A549 (cell line): ENCODE data around the gene TMEM225B. TPM values are rescaled to one million over a fixed set of nuclear protein-coding genes. Genes with fewer than 3 reads are reported as not detected.

Experiments used
- ATAC-seq, 2 experiments: fragments of 200-7000 bp in 1 of 2; fragments of >200 bp in 1 of 2; cut with Nextera tagmentation in 1 of 2; cut with Tn5 transposase in 1 of 2; 3 replicates each; pipeline versions ENCODE4 v1.8.0 to v1.9.1; 2018 to 2020; ENCODE audit warnings: mild to moderate bottlenecking in 1 of 2, moderate library complexity in 1 of 2
- CTCF ChIA-PET: fragments of 300-600 bp; sonication (Branson Sonifier 250); formaldehyde crosslinking; extraction: SDS; loops from one replicate; lab custom pipeline; 2021; ENCODE audit warnings: antibody characterized with exemption, inconsistent platforms; lab: Yijun Ruan, JAX
- POLR2A ChIA-PET: fragments of 350-600 bp; formaldehyde crosslinking; extraction: SDS; loops from one replicate; lab custom pipeline; 2021; ENCODE audit warnings: antibody characterized with exemption, inconsistent platforms; lab: Yijun Ruan, JAX
- DNase-seq, 2 experiments: peaks; one replicate each; pipeline versions ENCODE4 v3.0.0 to v3.0.0-alpha.2; 2011 to 2016; ENCODE audit warnings: low read depth in 1 of 2, low spot score in 1 of 2
- FAIRE-seq: peaks from 2 replicates; lab custom pipeline; 2011; peaks lifted over from hg19 to GRCh38; lab: Jason Lieb, UNC
- H3K27ac ChIP-seq, 2 experiments: fragments of >200 bp; sonication (Bioruptor Twin); formaldehyde crosslinking; 3 replicates each; pipeline ENCODE4 v1.5.1; 2016 to 2017
- H3K4me1 ChIP-seq: fragments of >200 bp; sonication (Bioruptor Twin); formaldehyde crosslinking; 3 replicates; pipeline ENCODE4 v1.6.1; 2016
- H3K4me2 ChIP-seq: fragments of >200 bp; sonication (Bioruptor Twin); formaldehyde crosslinking; 3 replicates; pipeline ENCODE4 v1.6.1; 2016
- H3K4me3 ChIP-seq: fragments of >200 bp; sonication (Bioruptor Twin); formaldehyde crosslinking; 3 replicates; pipeline ENCODE4 v1.5.1; 2016
- H3K9me3 ChIP-seq: fragments of >200 bp; sonication (Bioruptor Twin); formaldehyde crosslinking; 3 replicates; pipeline ENCODE4 v1.6.1; 2016
- ATOH8 ChIP-seq: fragments of 250-450 bp; sonication (Bioruptor Pico); IDR thresholded peaks from 2 replicates; pipeline ENCODE4 v1.5.0; 2020; ENCODE audit warnings: low read depth, mild to moderate bottlenecking, moderate library complexity
- CBX2 ChIP-seq: fragments of 200-600 bp; sonication (generic); IDR thresholded peaks from 2 replicates; pipeline ENCODE4 v1.6.1; 2016; ENCODE audit warnings: low read depth, mild to moderate bottlenecking, borderline replicate concordance
- FOSL2 ChIP-seq, 2 experiments: fragments of 450-650 bp in 1 of 2; fragments of >200 bp in 1 of 2; sonication (Bioruptor Twin) in 1 of 2; formaldehyde crosslinking; IDR thresholded peaks; 2 replicates each; pipeline versions ENCODE4 v1.5.0 to v1.6.1; 2016 to 2020; ENCODE audit warnings: mild to moderate bottlenecking in 1 of 2, moderate library complexity in 1 of 2
- HDAC2 ChIP-seq: fragments of 200-600 bp; sonication (generic); IDR thresholded peaks from 2 replicates; pipeline ENCODE4 v1.6.1; 2016
- HMGXB4 ChIP-seq: fragments of 250-450 bp; sonication (Bioruptor Pico); IDR thresholded peaks from 2 replicates; pipeline ENCODE4 v1.5.0; 2021; ENCODE audit warnings: mild to moderate bottlenecking, moderate library complexity, borderline replicate concordance
- HOXA7 ChIP-seq: fragments of 250-450 bp; sonication (Bioruptor Pico); IDR thresholded peaks from 2 replicates; pipeline ENCODE4 v1.5.0; 2020; ENCODE audit warnings: mild to moderate bottlenecking, moderate library complexity
- HOXB5 ChIP-seq: fragments of 250-450 bp; sonication (Bioruptor Pico); IDR thresholded peaks from 2 replicates; pipeline ENCODE4 v1.5.0; 2020; ENCODE audit warnings: mild to moderate bottlenecking, moderate library complexity
- KDM5A ChIP-seq: fragments of 200-600 bp; sonication (generic); IDR thresholded peaks from 2 replicates; pipeline ENCODE4 v1.6.1; 2016; ENCODE audit warnings: antibody characterized with exemption, mild to moderate bottlenecking
- MAFK ChIP-seq: fragments of 450-650 bp; IDR thresholded peaks from 2 replicates; pipeline ENCODE4 v1.6.1; 2014; ENCODE audit not compliant: partially characterized antibody
- MAX ChIP-seq: IDR thresholded peaks from 2 replicates; pipeline ENCODE4 v1.6.1; 2012
- MAZ ChIP-seq: fragments of 150-350 bp; IDR thresholded peaks from 2 replicates; pipeline ENCODE4 v1.6.1; 2014; ENCODE audit warnings: antibody characterized with exemption, low read depth, low read length, borderline replicate concordance
- NR3C1 ChIP-seq: fragments of >200 bp; sonication (Bioruptor Twin); formaldehyde crosslinking; IDR thresholded peaks from 3 replicates; pipeline ENCODE4 v1.6.1; 2017
- RARB ChIP-seq: fragments of 250-450 bp; sonication (Bioruptor Pico); IDR thresholded peaks from 2 replicates; pipeline ENCODE4 v1.8.0; 2021; ENCODE audit warnings: mild to moderate bottlenecking, moderate library complexity
- RCOR1 ChIP-seq: fragments of 150-350 bp; IDR thresholded peaks from 2 replicates; pipeline ENCODE4 v1.6.1; 2014; ENCODE audit warnings: antibody characterized with exemption, low read length, low read depth
- RNF2 ChIP-seq: fragments of 200-600 bp; sonication (generic); IDR thresholded peaks from 2 replicates; pipeline ENCODE4 v1.6.1; 2016; ENCODE audit warnings: low read depth, mild to moderate bottlenecking, antibody characterized with exemption, moderate library complexity, borderline replicate concordance
- TP53 ChIP-seq: fragments of 250-450 bp; sonication (Bioruptor Pico); IDR thresholded peaks from 2 replicates; pipeline ENCODE4 v1.5.0; 2021; ENCODE audit warnings: mild to moderate bottlenecking, moderate library complexity
- ZFP36 ChIP-seq: fragments of 450-650 bp; IDR thresholded peaks from 2 replicates; pipeline ENCODE4 v1.6.1; 2014; ENCODE audit warnings: borderline replicate concordance; ENCODE audit not compliant: partially characterized antibody
- ZSCAN20 ChIP-seq: fragments of 250-450 bp; sonication (Bioruptor Pico); IDR thresholded peaks from 2 replicates; pipeline ENCODE4 v1.8.0; 2022; ENCODE audit warnings: mild to moderate bottlenecking, moderate library complexity
- WGBS: methylation state at CpG from one replicate; pipeline ENCODE4 v1.1.6; 2017; ENCODE audit errors: missing lambda C conversion rate; 5-methylcytosine and 5-hydroxymethylcytosine counted together
- polyA plus RNA-seq, 4 experiments: library from polyadenylated mRNA; depleted of rRNA in 3 of 4; stranded (reverse); fragments of >200 nt; fragmentation: RNase III in 1 of 4; extraction: RNeasy Plus Mini Kit Qiagen cat#74134 plus additional on column Dnase treatment in 1 of 4; gene quantifications; 2 replicates in 3 of 4; 3 replicates in 1 of 4; pipeline ENCODE4 v1.2.3, GENCODE V29; 2011 to 2017
- TF ChIP-seq, protein P1 (sequence below): fragments of >200 bp; sonication (Bioruptor Twin); formaldehyde crosslinking; IDR thresholded peaks from 3 replicates; pipeline ENCODE4 v1.5.1; 2016
- TF ChIP-seq, protein P2 (sequence below): fragments of 200-600 bp; sonication (generic); IDR thresholded peaks from 2 replicates; pipeline ENCODE4 v1.6.1; 2016; ENCODE audit warnings: antibody characterized with exemption, mild to moderate bottlenecking, moderate library complexity
- TF ChIP-seq, protein P3 (sequence below): IDR thresholded peaks from 2 replicates; pipeline ENCODE4 v1.6.1; 2012

Gene TMEM225B
- polyA plus RNA-seq, 2 of the 4 experiments (the other 2 are of a cell fraction) = 0.59 to 5.4 TPM

DNA sequence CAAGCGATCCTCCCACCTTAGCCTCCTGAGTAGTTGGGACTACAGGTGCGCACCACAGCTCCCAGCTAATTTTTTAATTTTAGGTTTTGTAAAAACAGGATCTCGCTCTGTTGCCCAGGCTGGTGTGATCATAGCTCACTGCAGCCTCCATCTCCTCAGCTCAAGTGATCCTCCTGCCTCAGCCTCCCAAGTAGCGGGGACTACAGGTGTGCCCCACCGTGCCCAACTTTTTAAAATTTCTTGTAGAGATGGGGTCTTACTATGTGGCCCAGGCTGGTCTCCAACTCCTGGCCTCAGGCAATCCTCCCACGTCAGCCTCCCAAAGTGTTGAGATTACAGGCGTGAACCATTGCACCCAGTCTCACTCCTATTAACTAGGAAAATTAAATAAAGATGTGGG is 7.5 kb downstream of the TMEM225B start:
- no peak overlapping the region for H3K4me2 ChIP-seq

DNA sequence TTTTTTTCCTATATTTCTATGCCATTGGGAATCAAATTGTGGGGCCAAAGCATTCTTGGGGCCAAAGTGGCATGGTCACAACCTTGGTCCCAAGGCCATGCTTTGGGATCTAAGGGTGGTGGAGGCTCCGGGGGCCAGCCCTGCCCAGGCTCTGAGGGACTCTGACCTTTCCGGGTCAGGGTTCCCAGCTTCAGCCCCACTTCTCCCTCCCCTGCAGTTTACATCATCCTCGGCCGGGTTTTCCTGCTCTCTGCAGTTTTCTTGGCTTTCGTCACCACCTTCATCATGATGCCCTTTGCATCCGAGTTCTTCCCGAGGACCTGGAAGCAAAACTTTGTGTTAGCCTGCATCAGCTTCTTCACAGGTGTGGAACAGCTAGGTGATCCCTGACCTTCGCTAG is 8.5 kb downstream of the TMEM225B start:
- ATAC-seq (no peak), DNase-seq (no peak), FAIRE-seq (no peak)
- ChIA-PET CTCF (interaction anchor here (1.4 to 3.1 kb wide), 2 partner anchors 10 to 47 kb away, joined by 5 to 22 read pairs; partner anchors contain the start of gene ZSCAN25), POLR2A (no interaction called here)
- Histone ChIP-seq H3K4me3 (no peak overlapping the region), H3K27ac (no peak overlapping the region), H3K4me1 (no peaks in the 10 kb centered on the region), H3K4me2 (no peak overlapping the region), H3K9me3 (no peaks in the 10 kb centered on the region)
- TF ChIP-seq MAFK (no peak), HMGXB4 (CRISPR knock-in tag) (no peak), NR3C1 (no peak), KDM5A (no peak), ZSCAN20 (CRISPR knock-in tag) (no peak), TP53 (CRISPR knock-in tag) (no peak), CBX2 (no peak), HOXB5 (no peak), MAX (no peak)
- TF ChIP-seq, protein P1, sequence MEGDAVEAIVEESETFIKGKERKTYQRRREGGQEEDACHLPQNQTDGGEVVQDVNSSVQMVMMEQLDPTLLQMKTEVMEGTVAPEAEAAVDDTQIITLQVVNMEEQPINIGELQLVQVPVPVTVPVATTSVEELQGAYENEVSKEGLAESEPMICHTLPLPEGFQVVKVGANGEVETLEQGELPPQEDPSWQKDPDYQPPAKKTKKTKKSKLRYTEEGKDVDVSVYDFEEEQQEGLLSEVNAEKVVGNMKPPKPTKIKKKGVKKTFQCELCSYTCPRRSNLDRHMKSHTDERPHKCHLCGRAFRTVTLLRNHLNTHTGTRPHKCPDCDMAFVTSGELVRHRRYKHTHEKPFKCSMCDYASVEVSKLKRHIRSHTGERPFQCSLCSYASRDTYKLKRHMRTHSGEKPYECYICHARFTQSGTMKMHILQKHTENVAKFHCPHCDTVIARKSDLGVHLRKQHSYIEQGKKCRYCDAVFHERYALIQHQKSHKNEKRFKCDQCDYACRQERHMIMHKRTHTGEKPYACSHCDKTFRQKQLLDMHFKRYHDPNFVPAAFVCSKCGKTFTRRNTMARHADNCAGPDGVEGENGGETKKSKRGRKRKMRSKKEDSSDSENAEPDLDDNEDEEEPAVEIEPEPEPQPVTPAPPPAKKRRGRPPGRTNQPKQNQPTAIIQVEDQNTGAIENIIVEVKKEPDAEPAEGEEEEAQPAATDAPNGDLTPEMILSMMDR = no peak
- TF ChIP-seq, protein P2, sequence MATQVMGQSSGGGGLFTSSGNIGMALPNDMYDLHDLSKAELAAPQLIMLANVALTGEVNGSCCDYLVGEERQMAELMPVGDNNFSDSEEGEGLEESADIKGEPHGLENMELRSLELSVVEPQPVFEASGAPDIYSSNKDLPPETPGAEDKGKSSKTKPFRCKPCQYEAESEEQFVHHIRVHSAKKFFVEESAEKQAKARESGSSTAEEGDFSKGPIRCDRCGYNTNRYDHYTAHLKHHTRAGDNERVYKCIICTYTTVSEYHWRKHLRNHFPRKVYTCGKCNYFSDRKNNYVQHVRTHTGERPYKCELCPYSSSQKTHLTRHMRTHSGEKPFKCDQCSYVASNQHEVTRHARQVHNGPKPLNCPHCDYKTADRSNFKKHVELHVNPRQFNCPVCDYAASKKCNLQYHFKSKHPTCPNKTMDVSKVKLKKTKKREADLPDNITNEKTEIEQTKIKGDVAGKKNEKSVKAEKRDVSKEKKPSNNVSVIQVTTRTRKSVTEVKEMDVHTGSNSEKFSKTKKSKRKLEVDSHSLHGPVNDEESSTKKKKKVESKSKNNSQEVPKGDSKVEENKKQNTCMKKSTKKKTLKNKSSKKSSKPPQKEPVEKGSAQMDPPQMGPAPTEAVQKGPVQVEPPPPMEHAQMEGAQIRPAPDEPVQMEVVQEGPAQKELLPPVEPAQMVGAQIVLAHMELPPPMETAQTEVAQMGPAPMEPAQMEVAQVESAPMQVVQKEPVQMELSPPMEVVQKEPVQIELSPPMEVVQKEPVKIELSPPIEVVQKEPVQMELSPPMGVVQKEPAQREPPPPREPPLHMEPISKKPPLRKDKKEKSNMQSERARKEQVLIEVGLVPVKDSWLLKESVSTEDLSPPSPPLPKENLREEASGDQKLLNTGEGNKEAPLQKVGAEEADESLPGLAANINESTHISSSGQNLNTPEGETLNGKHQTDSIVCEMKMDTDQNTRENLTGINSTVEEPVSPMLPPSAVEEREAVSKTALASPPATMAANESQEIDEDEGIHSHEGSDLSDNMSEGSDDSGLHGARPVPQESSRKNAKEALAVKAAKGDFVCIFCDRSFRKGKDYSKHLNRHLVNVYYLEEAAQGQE = no peak
- WGBS = 83% methylated on average over 8 of the region's 8 CpGs

More for the DNA sequence above, 7.5 kb downstream of the TMEM225B start:
- POLR2A ChIA-PET = no interaction called here
- no peak overlapping the region for H3K27ac ChIP-seq
- CTCF ChIA-PET = interaction anchor here (1.4 to 3.1 kb wide), 3 partner anchors 11 to 46 kb away, joined by 5 to 22 read pairs (median 11); partner anchors contain the start of gene ZSCAN25
- 93% methylated on average over 7 of the region's 7 CpGs for WGBS
- ATAC-seq (no peak), FAIRE-seq (no peak), DNase-seq (no peak)
- H3K4me3 ChIP-seq = no peak overlapping the region
- no peaks in the 10 kb centered on the region for H3K9me3 ChIP-seq
- H3K4me1 ChIP-seq = no peaks in the 10 kb centered on the region
- TF ChIP-seq HOXA7 (CRISPR knock-in tag) = no peak
- no peak for TF ChIP-seq MAZ
- TF ChIP-seq RNF2 = no peak

- DNase-seq (no peak), FAIRE-seq (no peak), ATAC-seq (no peak)
- H3K4me3 ChIP-seq = no peak overlapping the region
- no peaks in the 10 kb centered on the region for H3K9me3 ChIP-seq
- H3K4me1 ChIP-seq = no peaks in the 10 kb centered on the region
- POLR2A ChIA-PET = no interaction called here
- 69% methylated on average over 9 of the region's 9 CpGs for WGBS
- CTCF ChIA-PET = interaction anchor here (3.1 kb wide), 1 partner anchor 9 kb away, joined by 22 read pairs; the partner anchor contains the start of gene ZSCAN25
- H3K27ac ChIP-seq = no peak overlapping the region
- H3K4me2 ChIP-seq = no peak overlapping the region
- no peak for TF ChIP-seq FOSL2 (IDR thresholded peaks at IDR 0.05)
- TF ChIP-seq FOSL2 (CRISPR knock-in tag; IDR thresholded peaks at IDR 0.05) = no peak
- no peak for TF ChIP-seq HDAC2
- TF ChIP-seq ZFP36 = no peak
- TF ChIP-seq ATOH8 = no peak
- TF ChIP-seq HOXB5 = no peak
- TF ChIP-seq, protein P1 = no peak
- TF ChIP-seq HOXA7 (CRISPR knock-in tag) = no peak
- TF ChIP-seq RARB (CRISPR knock-in tag) = no peak
- no peak for TF ChIP-seq RCOR1
- TF ChIP-seq, protein P3, sequence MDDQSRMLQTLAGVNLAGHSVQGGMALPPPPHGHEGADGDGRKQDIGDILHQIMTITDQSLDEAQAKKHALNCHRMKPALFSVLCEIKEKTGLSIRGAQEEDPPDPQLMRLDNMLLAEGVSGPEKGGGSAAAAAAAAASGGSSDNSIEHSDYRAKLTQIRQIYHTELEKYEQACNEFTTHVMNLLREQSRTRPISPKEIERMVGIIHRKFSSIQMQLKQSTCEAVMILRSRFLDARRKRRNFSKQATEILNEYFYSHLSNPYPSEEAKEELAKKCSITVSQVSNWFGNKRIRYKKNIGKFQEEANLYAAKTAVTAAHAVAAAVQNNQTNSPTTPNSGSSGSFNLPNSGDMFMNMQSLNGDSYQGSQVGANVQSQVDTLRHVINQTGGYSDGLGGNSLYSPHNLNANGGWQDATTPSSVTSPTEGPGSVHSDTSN = no peak
- no peak for TF ChIP-seq CBX2
These were observed 9.5 kb downstream of the TMEM225B start for GRCh38 chr7:99607548-99607947.
